RPMI8226 (cell line): ENCODE results near the gene ZBTB32.
A peak's percentile ranks its signal among the peaks of the same experiment; 100 is the strongest.

Experiments used
- DNase-seq: peaks from one replicate; pipeline ENCODE4 v3.0.0-alpha.2; 2015

Gene ZBTB32

DNA sequence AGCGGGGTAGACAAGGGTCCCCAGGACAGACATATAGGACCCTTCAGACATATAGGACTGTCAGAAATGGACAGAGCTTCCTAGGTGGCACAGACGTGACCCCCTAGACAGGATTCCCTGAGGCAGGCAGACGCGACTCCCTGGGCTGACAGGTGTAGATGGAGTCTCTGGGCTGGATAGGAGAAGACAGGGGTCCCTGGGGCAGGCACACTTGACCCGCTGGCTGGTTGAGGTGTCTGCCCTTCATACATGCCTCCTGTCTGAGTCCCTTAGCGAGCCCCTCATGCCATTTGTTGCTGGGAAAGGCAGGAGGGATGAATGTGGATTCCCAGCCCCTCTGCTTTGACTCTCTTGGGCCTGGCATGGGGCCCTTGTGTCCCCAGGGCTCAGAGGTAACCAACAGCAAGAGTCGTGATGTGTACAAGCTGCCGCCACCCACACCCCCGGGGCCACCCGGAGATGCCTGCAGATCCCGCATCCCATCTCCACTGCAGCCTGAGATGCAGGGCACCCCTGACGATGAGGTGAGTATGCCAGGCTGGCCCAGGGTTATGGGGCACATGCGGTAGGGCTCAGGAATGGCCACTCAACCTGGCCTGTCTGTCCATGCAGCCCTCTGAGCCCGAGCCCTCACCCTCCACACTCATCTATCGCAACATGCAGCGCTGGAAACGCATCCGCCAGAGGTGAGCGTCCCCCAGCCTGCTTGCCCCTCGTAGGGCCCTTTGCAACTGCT is 49.4 kb downstream of the ZBTB32 start:
- no peak for DNase-seq

DNA sequence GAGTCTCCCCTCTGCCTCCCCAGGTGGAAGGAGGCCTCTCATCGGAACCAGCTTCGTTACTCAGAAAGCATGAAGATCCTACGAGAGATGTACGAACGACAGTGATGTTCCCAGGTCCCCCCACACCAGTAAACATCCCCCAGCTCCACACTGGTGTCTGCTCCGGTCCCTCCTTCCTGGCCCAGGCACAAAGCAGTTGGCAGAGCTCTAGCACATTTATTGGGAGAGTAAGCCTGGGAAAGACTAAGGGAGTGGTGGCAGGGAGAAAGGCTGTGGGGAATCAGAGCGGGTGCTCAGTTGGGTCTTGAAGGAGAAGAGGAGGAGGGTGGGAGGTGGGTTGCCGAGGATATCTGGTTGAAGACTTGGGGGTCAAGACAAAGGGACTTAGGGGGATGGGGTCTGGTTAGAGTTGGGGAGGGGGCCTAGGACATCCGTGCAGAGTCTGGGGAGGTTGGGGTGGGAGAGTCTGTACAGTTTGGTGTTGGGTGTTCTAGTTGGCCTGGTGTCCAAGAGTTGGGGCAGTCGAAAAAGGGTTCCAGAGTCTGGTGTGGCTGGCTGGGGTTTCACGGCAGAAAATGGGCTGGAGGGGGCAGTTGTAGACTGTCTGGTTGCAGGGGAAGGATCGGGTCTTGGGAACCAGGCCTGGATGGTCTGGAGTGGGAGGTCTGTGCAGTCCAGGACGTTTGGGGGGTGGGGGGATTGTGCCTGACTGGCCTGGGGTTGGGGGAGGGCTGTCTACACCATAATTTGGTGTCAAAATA is 50.2 kb downstream of the ZBTB32 start:
- no peak for DNase-seq

DNA sequence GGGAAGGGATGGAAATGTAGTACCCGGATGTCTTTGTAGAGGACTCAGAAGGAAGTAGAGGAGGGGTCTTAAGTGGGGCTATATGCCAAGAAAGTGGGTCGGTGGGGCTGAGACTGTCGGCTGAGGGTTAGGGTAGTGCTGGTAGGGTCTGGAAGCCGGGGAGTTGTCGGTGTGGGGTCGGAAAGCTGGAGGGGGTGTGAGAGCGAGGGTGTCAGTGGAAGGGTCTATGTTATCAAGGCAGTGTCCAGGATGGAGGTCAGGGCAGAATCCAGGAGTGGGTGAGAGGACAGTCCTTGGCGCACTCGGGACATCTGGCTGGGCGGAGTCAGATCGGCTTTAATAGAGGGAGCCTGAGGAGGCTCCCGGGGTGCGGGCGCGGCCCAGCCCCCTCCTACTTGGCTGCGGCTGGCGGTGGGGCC is 50.8 kb downstream of the ZBTB32 start:
- DNase-seq: no peak

DNA sequence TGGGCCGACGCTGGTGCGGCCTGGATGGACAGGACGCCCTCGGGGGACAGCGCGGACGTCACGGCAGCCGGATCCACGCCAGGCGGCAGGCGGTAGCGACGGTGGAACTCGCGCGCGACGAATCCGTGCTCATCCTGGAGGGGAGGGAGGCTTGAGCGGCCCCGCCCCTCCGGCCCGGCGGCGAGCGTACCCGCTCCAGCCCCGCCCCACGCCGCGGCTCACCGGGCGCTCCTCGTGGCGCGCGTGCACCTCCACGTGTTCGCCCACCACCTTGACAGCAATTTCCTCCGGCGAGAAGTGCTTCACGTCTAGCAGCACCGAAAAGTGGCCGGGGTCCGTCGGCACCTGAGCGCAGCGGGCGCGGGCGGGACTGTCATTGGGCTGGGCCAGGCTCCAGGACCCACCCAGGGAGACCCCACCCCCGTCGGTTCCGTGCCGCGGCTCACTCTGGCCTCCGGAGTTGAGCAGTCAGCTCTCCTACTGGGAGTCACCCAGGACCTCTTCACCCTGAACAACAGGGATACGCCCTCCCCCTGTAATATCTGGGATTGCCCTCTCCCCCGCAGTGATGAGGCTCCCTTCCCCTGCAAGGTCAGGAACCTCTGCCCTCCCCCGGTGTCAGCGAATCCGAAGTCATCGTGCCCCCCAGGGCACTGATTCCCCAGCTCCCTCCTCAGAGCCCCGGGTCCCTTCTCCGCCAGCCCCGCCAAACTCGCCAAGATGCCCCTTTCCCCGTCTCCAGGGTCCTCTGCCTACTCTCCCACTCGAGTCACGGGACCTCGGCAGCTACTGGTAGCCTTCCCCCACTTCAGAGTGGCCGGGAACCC is 51.4 kb downstream of the ZBTB32 start:
- DNase-seq: no peak

DNA sequence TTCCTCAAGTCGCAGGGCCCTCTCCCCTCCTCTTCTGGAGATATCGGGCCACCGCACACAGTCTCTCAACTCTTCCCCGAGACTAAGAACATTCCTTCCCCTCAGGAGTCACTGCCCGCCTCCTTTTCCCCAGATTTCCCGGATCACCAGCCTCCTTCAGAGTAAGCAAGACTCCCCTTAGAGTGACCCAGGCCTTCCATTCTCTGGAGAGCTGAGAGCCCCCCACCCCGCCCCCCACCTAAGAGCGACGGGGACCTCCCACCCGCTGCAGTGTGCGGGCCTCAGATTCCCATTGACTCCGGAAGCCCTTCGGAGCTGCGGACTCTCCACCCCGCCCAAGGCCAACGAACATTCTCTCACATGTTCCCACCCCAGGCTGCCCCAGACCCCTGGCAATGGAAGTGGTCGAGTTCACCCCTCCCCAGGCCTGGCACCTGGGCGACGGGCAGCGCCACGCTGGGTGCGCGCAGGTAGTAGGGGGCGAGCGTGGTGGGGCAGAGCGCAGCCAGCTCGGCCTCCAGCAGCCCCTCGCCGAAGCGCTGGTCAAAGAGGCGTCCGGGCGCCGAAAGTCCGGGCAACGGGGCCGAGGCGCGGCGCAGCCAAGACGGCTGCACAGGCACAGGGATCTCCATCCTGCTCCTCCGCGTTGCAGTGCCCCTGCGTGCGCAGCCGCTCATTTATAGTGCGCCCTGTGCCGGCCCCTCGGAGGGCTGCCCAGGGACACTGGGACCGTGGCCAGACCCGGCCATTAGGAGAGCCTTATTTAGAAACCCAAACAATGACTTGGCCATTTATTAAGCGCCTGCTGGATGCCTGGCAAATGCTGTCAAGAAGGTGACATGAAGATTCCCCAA is 52.2 kb downstream of the ZBTB32 start, which contains the start of gene HSPB6:
Gene HSPB6 (minus strand): TSS at position 653 of the 854 bp plus-strand sequence. CDS start 21 bp downstream, at position 632.
- DNase-seq: no peak

DNA sequence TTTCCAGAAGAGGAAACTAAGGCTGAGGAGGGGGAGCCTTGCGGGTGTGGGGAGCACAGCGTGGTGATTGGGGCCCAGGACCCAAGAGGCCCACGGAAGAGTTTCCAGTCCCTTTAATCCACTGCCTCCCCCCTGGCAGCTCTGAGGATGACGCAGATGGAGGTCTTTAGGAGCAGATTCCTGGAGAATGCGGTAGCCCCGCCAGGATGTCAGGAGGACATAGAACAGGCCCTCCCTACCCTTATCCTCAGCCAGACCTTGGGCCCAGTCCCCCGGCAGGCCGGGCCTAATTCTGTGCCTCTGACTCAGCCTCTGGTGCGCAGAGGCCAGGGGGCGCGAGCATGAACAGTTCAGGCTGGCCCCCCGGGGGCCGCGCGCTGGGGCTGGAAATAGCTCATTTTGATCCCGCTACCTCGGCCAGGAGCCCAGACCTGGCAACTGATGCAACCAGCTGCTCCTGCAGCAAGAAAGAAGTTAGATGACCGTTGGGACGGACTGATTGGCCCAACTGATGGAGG is 52.9 kb downstream of the ZBTB32 start:
- no peak for DNase-seq

DNA sequence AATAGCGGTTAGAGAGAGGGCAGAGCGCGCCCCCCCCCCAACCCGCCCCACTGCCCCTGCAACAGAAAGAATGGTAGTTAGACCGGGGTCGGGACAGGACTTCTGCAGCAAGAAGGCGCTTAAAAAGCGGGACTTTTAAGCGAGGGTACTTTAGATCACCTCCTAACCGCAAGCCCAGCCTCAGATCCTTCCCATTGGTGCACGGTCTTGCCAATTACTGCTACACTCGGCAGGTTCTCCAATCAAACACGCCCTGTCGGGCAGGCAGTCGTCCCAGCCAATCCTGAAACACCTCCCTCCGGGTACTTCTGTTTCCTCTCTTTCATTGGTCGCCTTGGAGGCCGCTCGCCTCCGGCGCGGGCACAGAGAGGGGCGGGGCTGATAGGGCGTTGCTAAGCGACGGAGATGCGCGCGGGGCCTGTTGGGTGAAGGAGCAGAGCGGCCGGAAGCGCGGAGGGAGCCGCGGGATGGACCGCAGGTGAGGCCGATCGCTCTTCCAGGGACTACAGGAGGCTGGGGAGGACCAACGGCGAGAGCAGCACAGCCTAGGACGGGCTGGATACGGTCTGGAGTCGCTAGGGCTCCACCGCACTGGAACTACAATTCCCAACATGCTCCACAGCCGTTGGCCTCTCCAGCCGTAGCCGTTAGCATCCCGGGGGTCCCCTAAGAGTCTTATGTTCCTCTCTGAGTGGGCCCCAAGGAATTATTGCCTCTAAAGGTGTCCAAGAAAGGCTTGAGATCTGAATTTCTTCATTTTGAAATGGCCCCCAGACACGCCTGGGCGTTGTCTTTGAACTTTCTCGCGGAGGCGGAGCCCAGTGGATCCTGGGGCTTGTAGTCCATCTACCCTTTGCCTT is 53.6 kb downstream of the ZBTB32 start, which contains the start of gene PROSER3:
Gene PROSER3 (plus strand): TSS at position 428 of the 860 bp plus-strand sequence. CDS start 40 bp downstream, at position 468.
- peak; percentile 97 for DNase-seq

DNA sequence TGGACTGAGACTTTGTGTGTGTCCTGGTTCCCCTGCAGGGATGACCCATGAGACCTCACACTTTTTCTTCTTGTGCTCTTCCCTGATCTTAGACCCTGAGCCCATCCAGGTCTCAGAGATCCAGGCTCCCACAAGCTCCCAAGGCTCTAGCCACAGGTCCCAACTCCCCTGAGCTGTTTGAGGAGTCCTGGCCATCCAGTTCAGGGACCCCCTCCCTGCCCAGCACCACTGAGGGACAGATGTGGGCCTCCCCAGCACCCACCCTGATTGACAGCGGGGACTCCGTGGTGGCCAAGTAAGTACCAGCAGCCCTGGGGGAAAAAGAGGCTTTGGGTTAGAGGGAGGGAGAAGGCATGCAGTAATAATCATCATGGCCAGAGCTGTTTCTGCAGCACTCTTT is 55.3 kb downstream of the ZBTB32 start:
- DNase-seq: no peak

DNA sequence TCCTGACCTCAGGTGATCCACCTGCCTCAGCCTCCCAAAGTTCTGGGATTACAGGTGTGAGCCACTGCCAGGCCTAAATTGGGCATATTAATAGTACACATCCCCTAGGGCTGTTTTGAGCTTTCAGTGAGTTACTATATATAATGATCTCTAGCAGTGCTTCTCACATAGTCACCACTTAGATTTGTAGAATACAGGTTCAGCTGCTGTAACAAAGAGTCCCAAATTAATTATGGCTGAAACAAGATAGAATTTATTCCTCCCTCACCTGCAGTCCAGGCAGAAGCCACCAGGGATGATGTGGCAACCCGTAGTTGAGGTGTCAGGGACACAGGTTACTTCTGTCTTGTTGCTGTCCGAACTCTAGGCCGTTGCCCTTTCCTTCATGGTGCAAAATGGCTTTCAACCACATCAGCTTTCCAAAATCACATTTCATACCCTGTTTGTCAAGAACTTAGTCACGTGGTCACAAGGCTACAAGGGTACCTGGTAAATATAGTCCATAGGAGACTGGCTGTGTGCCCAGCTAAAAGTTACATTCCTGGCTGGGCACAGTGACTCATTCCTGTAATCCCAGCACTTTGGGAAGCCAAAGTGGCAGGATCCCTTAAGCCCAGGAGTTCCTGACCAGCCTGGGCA is 56.5 kb downstream of the ZBTB32 start:
- DNase-seq: no peak

DNA sequence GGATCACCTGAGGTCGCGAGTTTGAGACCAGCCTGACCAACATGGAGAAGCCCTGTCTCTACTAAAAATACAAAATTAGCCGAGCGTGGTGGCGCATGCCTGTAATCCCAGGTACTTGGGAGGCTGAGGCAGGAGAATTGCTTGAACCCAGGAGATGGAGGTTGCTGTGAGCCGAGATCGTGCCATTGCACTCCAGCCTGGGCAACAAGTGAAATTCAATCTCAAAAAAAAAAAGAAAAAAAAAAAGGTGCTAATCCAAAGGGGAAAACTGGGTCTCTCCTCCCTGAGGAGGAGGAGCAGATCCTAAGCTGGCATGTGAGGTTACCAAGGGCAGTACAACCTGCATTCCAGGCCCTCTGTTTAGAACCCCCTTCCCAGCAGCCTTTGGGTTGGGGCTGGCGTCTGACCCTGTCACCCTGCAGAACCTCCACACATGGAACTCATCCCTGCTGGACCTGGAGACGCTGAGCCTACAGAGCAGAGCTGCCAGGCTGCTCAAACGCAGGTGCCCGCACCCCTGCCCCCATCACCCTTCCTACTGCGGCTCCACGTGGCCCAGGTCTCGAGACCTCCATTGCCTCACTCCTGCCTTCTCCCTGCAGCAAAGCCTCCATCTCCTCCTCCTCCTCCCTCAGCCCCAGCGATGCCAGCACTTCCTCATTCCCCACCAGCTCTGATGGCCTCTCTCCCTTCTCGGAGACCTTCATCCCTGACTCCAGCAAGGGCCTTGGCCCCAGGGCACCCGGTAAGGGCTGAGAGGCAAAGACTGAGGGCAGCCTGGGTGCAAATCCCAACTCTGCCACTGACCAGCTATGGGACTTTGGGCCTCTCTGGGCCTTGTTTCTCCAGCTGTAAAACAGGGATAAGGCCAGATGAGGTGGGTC is 60.3 kb downstream of the ZBTB32 start:
- no peak for DNase-seq
